Gastrocnemius medialis (tissue), 4 donors: Measurements from ENCODE around the gene PIGS. TPM values are rescaled to one million over a fixed set of nuclear protein-coding genes. Genes with fewer than 3 reads are reported as not detected.

ENCODE experiments used
- ATAC-seq, 2 donors: fragments of 150-250 bp; one replicate each; pipeline ENCODE4 v1.9.1; 2016
- DNase-seq, 2 donors: peaks; one replicate each; pipeline ENCODE4 v3.0.0-alpha.2; 2019
- H3K27ac ChIP-seq, 4 donors: fragments of 200-600 bp; sonication (generic); 1 replicate in 1 of 4; 2 replicates in 3 of 4; pipeline ENCODE4 v1.5.1; 2016 to 2018; ENCODE audit warnings: mild to moderate bottlenecking in 2 of 4, moderate library complexity in 1 of 4
- H3K27me3 ChIP-seq, 3 donors: fragments of 200-600 bp; sonication (generic) in 2 of 3; 1 replicate in 1 of 3; 2 replicates in 2 of 3; pipeline versions ENCODE4 v1.5.1 to v1.6.0; 2016 to 2019; ENCODE audit warnings: mild to moderate bottlenecking in 1 of 3, moderate library complexity in 1 of 3
- H3K36me3 ChIP-seq, 2 donors: fragments of 200-600 bp; sonication (generic) in 1 of 2; one replicate each; pipeline ENCODE4 v1.5.1; 2017 to 2018
- H3K4me1 ChIP-seq, 2 donors: fragments of 200-600 bp; sonication (generic) in 1 of 2; one replicate each; pipeline ENCODE4 v1.5.1; 2016 to 2017; ENCODE audit warnings: mild to moderate bottlenecking in 2 of 2
- H3K4me3 ChIP-seq, 4 donors: fragments of 200-600 bp; sonication (generic) in 3 of 4; 1 replicate in 1 of 4; 2 replicates in 3 of 4; pipeline ENCODE4 v1.5.1; 2016 to 2019; ENCODE audit warnings: mild to moderate bottlenecking in 2 of 4
- H3K9me3 ChIP-seq, 3 donors: fragments of 200-600 bp; sonication (generic) in 2 of 3; 1 replicate in 1 of 3; 2 replicates in 2 of 3; pipeline ENCODE4 v1.5.1; 2016 to 2019
- CTCF ChIP-seq, 5 experiments: fragments of 450-650 bp in 3 of 5; fragments of 200-600 bp in 2 of 5; sonication (generic) in 2 of 5; IDR thresholded peaks in 4 of 5; conservative IDR thresholded peaks in 1 of 5; 1 replicate in 4 of 5; 2 replicates in 1 of 5; pipeline ENCODE4 v1.5.1; 2016 to 2019; ENCODE audit warnings: antibody characterized with exemption in 5 of 5, mild to moderate bottlenecking in 3 of 5, moderate library complexity in 3 of 5
- POLR2A ChIP-seq, 2 donors: fragments of 450-650 bp; IDR thresholded peaks; one replicate each; pipeline ENCODE4 v1.6.1; 2017; ENCODE audit warnings: antibody characterized with exemption in 2 of 2, mild to moderate bottlenecking in 2 of 2, moderate library complexity in 2 of 2
- in situ Hi-C, 4 donors: fragments of 200-750 bp; cut with MboI; loops; one replicate each; pipeline versions ENCODE4 v1.15.0 to v1.8.0; 2017; ENCODE audit warnings: low sequenced_read_pairs in 4 of 4
- intact Hi-C: fragments of 100-400 bp; cut with DNase I; formaldehyde crosslinking; loops from one replicate; pipeline ENCODE4 v1.15.1; 2023; ENCODE audit warnings: low total_unique reads
- total RNA-seq, 4 donors: library from RNA; depleted of rRNA; stranded (reverse); fragments of >200 nt; gene quantifications; one replicate each; pipeline versions ENCODE4 v1.1.0 to v1.2.3, GENCODE V29; 2016

Gene PIGS
- total RNA-seq = 10 to 100 TPM; 25.0 to 63.0 (median 50.0) TPM

GRCh38 chr17:28571361-28572122 lies at the start of gene PIGS:
Gene PIGS, minus strand, starts transcription at chr17:28571524. Its CDS starts 28 bp downstream, at chr17:28571496.
- Histone ChIP-seq H3K9me3 (no peaks in the 10 kb centered on the region), H3K36me3 (no peaks in the 10 kb centered on the region), H3K4me1 (peaks cover 20 to 25% of the 10 kb centered on the region in 2 donors), H3K4me3 (peak within 1 kb of the TSS; percentile 70 to 98 (median 89)), H3K27ac (peak within 1 kb of the TSS; percentile 84 to 88 (median 87)), H3K27me3 (no peaks in the 10 kb centered on the region)
- ATAC-seq (peak; percentile 93 to 97), DNase-seq (peak; percentile 95 to 96)
- in situ Hi-C loops (loop anchor here in 1 of 4 donors (25.0 kb wide), 1 partner anchor 91 kb away; the partner anchor contains the start of genes SDF2 and SUPT6H), intact Hi-C loops (loop anchor here (2.0 kb wide), 1 partner anchor 73 kb away; the partner anchor contains the start of gene BLTP2)
- TF ChIP-seq POLR2A (IDR thresholded peaks at IDR 0.05) (peak; percentile 81 to 87), CTCF (IDR thresholded peaks at IDR 0.05 in 4 of 5, conservative IDR thresholded peaks at IDR 0.05 in 1 of 5) (no peak)

GRCh38 chr17:28620010-28620409 lies 48.7 kb upstream of the PIGS start:
- Histone ChIP-seq H3K36me3 (peaks cover 0 to 94% of the 10 kb centered on the region in 2 donors), H3K27ac (no peak overlapping the region), H3K27me3 (no peaks in the 10 kb centered on the region), H3K9me3 (no peaks in the 10 kb centered on the region), H3K4me3 (no peak overlapping the region), H3K4me1 (peaks cover 0 to 18% of the 10 kb centered on the region in 2 donors)
- in situ Hi-C loops = no loop called here
- intact Hi-C loops = no loop called here
- ATAC-seq (no peak), DNase-seq (no peak)
- TF ChIP-seq CTCF (IDR thresholded peaks at IDR 0.05 in 4 of 5, conservative IDR thresholded peaks at IDR 0.05 in 1 of 5) = no peak
- no peak for TF ChIP-seq POLR2A (IDR thresholded peaks at IDR 0.05)

GRCh38 chr17:28618464-28618863 lies 47.1 kb upstream of the PIGS start:
- Histone ChIP-seq H3K9me3 (no peaks in the 10 kb centered on the region), H3K4me3 (no peak overlapping the region), H3K27ac (no peak overlapping the region), H3K36me3 (peaks cover 0 to 100% of the 10 kb centered on the region in 2 donors), H3K27me3 (no peaks in the 10 kb centered on the region), H3K4me1 (peaks cover 0 to 5% of the 10 kb centered on the region in 2 donors)
- no peak for DNase-seq
- intact Hi-C loops (loop anchor here (10.0 kb wide), 1 partner anchor 384 kb away; no protein-coding TSS in a partner anchor), in situ Hi-C loops (loop anchor here in 1 of 4 donors (10.0 kb wide), 1 partner anchor 124 kb away; no protein-coding TSS in a partner anchor)
- no peak for TF ChIP-seq POLR2A (IDR thresholded peaks at IDR 0.05)
- no peak for TF ChIP-seq CTCF (IDR thresholded peaks at IDR 0.05 in 4 of 5, conservative IDR thresholded peaks at IDR 0.05 in 1 of 5)
- no peak for ATAC-seq

- ATAC-seq (no peak), DNase-seq (no peak)
- Histone ChIP-seq H3K36me3 (peaks cover 0 to 82% of the 10 kb centered on the region in 2 donors), H3K4me3 (no peak overlapping the region), H3K27ac (no peak overlapping the region), H3K4me1 (no peaks in the 10 kb centered on the region), H3K27me3 (no peaks in the 10 kb centered on the region), H3K9me3 (no peaks in the 10 kb centered on the region)
- no peak for TF ChIP-seq CTCF (IDR thresholded peaks at IDR 0.05 in 4 of 5, conservative IDR thresholded peaks at IDR 0.05 in 1 of 5)
- TF ChIP-seq POLR2A (IDR thresholded peaks at IDR 0.05) = no peak
- intact Hi-C loops = loop anchor here (10.0 kb wide), 1 partner anchor 381 kb away; no protein-coding TSS in a partner anchor
- in situ Hi-C loops = loop anchor here in 1 of 4 donors (10.0 kb wide), 1 partner anchor 121 kb away; no protein-coding TSS in a partner anchor
Observed at GRCh38 chr17:28616281-28616680, 45.0 kb upstream of the PIGS start.
